AG04450 (cell line): ENCODE results near the gene PHC2. TPM values are rescaled to one million over a fixed set of nuclear protein-coding genes. Genes with fewer than 3 reads are reported as not detected.

Source experiments
- CTCF ChIA-PET: fragments of 300-600, 350-600 bp; formaldehyde crosslinking; extraction: SDS; loops from one replicate; lab custom pipeline; 2022; ENCODE audit warnings: antibody characterized with exemption, inconsistent platforms; lab: Charles Lee
- POLR2A ChIA-PET: fragments of 350-600 bp; formaldehyde crosslinking; extraction: SDS; loops from one replicate; lab custom pipeline; 2021; ENCODE audit warnings: antibody characterized with exemption, inconsistent platforms; lab: Yijun Ruan, JAX
- DNase-seq: peaks from one replicate; pipeline ENCODE4 v3.0.0-alpha.2; 2011; ENCODE audit warnings: low read depth, low spot score
- H3K27ac ChIP-seq: one replicate; pipeline ENCODE4 v1.5.1; 2012; ENCODE audit warnings: low read depth, low read length, control low read depth
- H3K27me3 ChIP-seq: one replicate; pipeline ENCODE4 v1.6.0; 2012; ENCODE audit warnings: low read length; ENCODE audit not compliant: control insufficient read depth, insufficient read depth
- H3K4me3 ChIP-seq: 2 replicates; pipeline ENCODE4 v1.5.1; 2011; ENCODE audit warnings: mild to moderate bottlenecking, low read depth, low read length, control low read depth
- H3K9me3 ChIP-seq: 2 replicates; pipeline ENCODE4 v1.5.1; 2012; ENCODE audit warnings: low read length; ENCODE audit not compliant: control insufficient read depth, insufficient read depth
- CTCF ChIP-seq: IDR thresholded peaks from 2 replicates; pipeline ENCODE4 v1.5.1; 2011; ENCODE audit warnings: low read depth, low read length, control low read depth, inconsistent platforms
- polyA plus RNA-seq: library from polyadenylated mRNA; depleted of rRNA; stranded (reverse); fragments of >200 nt; gene quantifications from 2 replicates; pipeline ENCODE4 v1.2.3, GENCODE V29; 2011

The PHC2 gene
- polyA plus RNA-seq, 1 experiment: 47.1 TPM

DNA sequence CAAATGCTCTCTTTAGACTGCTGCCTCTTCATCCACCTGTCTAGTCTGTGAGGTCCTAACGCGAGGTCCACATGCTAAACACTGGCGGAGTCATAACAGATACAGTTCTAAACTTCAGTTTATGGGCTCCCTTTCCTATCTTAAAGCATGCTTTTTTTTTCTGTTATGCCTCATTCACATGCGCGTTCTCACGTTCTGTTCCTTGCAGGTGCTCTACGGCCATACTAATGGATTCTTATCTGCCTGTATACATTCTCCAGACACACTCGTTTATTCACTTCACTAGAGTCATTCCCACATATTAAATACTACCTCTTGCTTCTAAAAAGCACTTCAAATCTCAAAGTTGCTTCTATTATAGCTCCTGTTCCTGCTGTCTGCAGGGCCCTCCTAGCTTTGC is 38.7 kb downstream of the PHC2 start:
- DNase-seq: no peak
- Histone ChIP-seq H3K27me3 (no peaks in the 10 kb centered on the region), H3K4me3 (no peak overlapping the region), H3K27ac (no peak overlapping the region), H3K9me3 (no peaks in the 10 kb centered on the region)
- ChIA-PET POLR2A (interaction anchor here (0.6 kb wide), 1 partner anchor 64 kb away, joined by 4 read pairs; no protein-coding TSS in a partner anchor), CTCF (interaction anchor here (0.6 to 1.5 kb wide), 2 partner anchors 64 to 154 kb away, joined by 3 read pairs; no protein-coding TSS in a partner anchor)
- TF ChIP-seq CTCF: no peak

GRCh38 chr1:33391343-33392078 is 39.4 kb downstream of the PHC2 start:
- ChIA-PET CTCF (interaction anchor here (0.6 to 1.5 kb wide), 2 partner anchors 64 to 153 kb away, joined by 3 read pairs; no protein-coding TSS in a partner anchor), POLR2A (interaction anchor here (0.6 to 0.8 kb wide), 5 partner anchors 42 to 289 kb away, joined by 3 to 5 read pairs (median 4); no protein-coding TSS in a partner anchor)
- DNase-seq: no peak
- no peaks in the 10 kb centered on the region for H3K9me3 ChIP-seq
- H3K27ac ChIP-seq: peak overlapping the region; percentile 71
- H3K27me3 ChIP-seq: no peaks in the 10 kb centered on the region
- TF ChIP-seq CTCF: no peak
- H3K4me3 ChIP-seq: no peak overlapping the region

DNA sequence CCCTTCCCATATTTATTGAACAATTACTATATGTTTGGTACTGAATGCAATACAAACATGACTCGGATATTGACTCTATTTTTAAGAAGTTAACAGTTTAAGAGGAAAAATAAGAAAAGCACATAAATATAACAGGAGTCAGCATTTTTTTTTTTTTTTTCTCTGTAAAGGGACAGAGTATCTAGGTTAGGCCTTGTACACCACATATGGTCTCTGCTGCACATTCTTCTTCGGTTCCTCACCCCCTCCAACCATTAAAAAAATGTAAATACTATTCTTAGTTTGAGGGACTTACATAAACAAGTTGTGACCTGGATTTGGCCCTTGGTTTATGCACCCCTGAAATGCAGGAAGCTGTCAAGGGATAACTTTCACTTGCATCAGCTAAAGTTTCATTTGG is 40.4 kb downstream of the PHC2 start:
- CTCF ChIA-PET: interaction anchor here (1.2 to 2.4 kb wide), 4 partner anchors 66 to 253 kb away, joined by 3 to 8 read pairs (median 6); no protein-coding TSS in a partner anchor
- no peak overlapping the region for H3K4me3 ChIP-seq
- no peaks in the 10 kb centered on the region for H3K27me3 ChIP-seq
- POLR2A ChIA-PET: interaction anchor here (0.7 to 0.8 kb wide), 5 partner anchors 11 to 172 kb away, joined by 3 to 7 read pairs (median 4); no protein-coding TSS in a partner anchor
- DNase-seq: peak; percentile 90
- H3K9me3 ChIP-seq: no peaks in the 10 kb centered on the region
- no peak for TF ChIP-seq CTCF
- H3K27ac ChIP-seq: peak overlapping the region; percentile 74

DNA sequence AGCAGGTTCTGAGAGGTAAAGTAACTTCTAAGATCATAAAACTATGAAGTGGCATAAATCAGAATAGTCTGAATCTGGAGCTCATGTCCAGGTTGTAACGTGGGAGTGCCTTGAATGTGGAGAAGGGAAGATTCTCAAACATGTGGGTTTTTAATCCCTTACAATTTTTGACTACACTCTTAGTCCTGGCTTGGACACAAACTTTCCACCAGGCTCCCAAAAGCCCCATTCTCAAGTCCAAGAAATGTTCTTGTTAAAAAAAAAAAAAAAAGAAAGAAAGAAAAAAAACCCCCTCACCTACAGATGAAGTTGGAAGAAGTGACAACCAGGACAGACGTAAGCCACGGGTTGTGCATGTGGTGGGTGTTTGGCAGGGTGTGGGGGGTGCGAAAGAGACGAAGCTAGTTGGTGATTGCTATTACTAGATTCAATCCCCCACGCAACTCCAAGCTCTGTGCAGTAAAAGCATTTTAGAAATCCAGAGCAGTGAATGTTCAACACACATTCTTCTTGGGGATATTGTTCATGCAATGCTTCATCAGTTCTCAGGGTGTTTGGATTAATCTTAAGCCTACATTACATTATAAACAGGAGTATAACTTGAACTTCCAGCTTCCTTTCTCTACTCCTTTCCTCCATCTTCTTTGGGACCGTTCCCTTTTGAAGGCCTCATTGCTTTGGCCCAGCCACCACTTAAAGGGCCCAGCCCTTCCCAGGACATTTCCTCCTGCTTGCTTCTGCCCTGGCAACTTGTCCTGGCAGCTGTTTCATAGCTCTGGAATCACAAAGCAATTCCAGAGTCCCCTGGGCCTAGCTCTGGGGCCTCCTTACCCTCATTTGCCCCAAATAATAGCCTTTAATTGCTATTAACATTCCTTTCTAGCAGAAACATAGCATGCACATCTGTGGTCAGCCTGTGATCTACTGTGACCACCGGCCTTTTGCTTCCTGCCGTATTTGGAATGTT is 41.8 kb downstream of the PHC2 start:
- POLR2A ChIA-PET: interaction anchor here (0.9 to 1.9 kb wide), 4 partner anchors 10 to 207 kb away, joined by 3 to 9 read pairs (median 4); partner anchors contain the start of gene TRIM62
- no peak for DNase-seq
- H3K4me3 ChIP-seq: no peak overlapping the region
- H3K27ac ChIP-seq: peak overlapping the region; percentile 93
- no peak for TF ChIP-seq CTCF
- H3K9me3 ChIP-seq: no peaks in the 10 kb centered on the region
- no peaks in the 10 kb centered on the region for H3K27me3 ChIP-seq
- CTCF ChIA-PET: interaction anchor here (0.8 to 2.4 kb wide), 6 partner anchors 17 to 252 kb away, joined by 3 to 8 read pairs (median 3); no protein-coding TSS in a partner anchor
